ENCODE measurements around the gene KLK13. TPM values are rescaled to one million over a fixed set of nuclear protein-coding genes. Genes with fewer than 3 reads are reported as not detected.

KLK13 gene
- total and polyA plus RNA-seq, 2 donors from 2014 or later = not detected

DNA sequence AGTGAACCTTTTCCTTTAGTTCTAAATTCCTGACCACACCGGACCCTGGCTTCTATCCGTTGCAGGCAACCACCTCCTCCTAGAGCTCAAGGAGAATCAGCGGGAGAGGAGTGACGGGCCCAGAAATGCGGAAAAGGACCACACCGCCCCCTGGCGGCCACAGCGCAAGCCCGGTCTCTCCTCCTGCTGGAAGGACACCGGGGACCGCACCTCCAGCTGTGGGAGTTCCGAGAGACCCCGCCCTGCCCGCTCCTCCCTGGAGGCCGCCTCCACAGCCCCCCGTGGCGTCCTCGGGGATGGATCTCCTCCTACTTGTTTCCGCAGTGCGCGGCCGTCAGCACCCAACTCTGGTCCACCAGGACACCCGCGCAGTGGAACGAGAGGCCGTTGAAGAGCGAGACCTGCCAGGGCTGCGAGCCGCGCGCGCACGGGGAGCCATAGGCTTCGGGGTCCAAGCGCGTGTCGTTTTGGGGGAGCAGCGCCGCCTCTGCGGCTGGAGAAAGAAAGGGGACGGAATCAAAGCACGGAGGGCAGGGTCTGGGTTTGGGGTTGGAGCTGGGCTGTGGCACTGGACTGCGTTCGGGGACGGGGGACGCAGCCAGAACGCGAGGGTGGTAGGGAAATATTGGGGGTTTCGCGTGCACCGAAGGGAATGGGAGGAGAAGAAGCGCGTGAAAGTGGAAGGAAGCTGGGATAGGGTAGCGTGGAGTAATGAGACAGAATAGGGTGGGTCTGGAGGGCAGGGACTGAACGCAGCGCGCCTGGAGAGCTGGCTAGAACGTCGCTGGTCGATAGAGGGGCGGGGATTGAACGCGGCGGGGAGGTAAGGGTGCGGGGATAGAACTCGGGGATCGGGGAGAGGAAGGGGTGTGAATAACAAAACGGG lies 47.9 kb downstream of the KLK13 start:
- intact Hi-C loops (cut with DNase I) = no loop called here
- FAIRE-seq = no peak
- peak in 4 of 5 donors; percentile 82 to 85 (median 84) for DNase-seq
- H3K9me3 ChIP-seq (ENCODE audit: control insufficient read depth in 2 of 3, insufficient read depth in 1 of 3, low read length in 3 of 3) = no peaks in the 10 kb centered on the region
- H3K27ac ChIP-seq (ENCODE audit: low read depth in 2 of 2, low read length in 2 of 2) = no peak overlapping the region
- H3K4me3 ChIP-seq (ENCODE audit: low read length in 3 of 3) = no peak overlapping the region
- H3K4me1 ChIP-seq (ENCODE audit: control insufficient read depth in 2 of 3, insufficient read depth in 2 of 3, low read depth in 1 of 3, low read length in 3 of 3) = no peaks in the 10 kb centered on the region
- H3K9ac ChIP-seq (ENCODE audit: low read length in 3 of 3) = no peak overlapping the region
- peaks cover 8% of the 10 kb centered on the region for H3K27me3 ChIP-seq (ENCODE audit: control insufficient read depth, insufficient read depth, low read length)
- no peaks in the 10 kb centered on the region for H3K36me3 ChIP-seq (ENCODE audit: control insufficient read depth in 2 of 3, insufficient read depth in 3 of 3, low read length in 3 of 3)
- TF ChIP-seq, protein P1, sequence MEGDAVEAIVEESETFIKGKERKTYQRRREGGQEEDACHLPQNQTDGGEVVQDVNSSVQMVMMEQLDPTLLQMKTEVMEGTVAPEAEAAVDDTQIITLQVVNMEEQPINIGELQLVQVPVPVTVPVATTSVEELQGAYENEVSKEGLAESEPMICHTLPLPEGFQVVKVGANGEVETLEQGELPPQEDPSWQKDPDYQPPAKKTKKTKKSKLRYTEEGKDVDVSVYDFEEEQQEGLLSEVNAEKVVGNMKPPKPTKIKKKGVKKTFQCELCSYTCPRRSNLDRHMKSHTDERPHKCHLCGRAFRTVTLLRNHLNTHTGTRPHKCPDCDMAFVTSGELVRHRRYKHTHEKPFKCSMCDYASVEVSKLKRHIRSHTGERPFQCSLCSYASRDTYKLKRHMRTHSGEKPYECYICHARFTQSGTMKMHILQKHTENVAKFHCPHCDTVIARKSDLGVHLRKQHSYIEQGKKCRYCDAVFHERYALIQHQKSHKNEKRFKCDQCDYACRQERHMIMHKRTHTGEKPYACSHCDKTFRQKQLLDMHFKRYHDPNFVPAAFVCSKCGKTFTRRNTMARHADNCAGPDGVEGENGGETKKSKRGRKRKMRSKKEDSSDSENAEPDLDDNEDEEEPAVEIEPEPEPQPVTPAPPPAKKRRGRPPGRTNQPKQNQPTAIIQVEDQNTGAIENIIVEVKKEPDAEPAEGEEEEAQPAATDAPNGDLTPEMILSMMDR (IDR thresholded peaks at IDR 0.05; ENCODE audit: borderline replicate concordance, extremely low read depth, insufficient read depth) = peak; percentile 17

DNA sequence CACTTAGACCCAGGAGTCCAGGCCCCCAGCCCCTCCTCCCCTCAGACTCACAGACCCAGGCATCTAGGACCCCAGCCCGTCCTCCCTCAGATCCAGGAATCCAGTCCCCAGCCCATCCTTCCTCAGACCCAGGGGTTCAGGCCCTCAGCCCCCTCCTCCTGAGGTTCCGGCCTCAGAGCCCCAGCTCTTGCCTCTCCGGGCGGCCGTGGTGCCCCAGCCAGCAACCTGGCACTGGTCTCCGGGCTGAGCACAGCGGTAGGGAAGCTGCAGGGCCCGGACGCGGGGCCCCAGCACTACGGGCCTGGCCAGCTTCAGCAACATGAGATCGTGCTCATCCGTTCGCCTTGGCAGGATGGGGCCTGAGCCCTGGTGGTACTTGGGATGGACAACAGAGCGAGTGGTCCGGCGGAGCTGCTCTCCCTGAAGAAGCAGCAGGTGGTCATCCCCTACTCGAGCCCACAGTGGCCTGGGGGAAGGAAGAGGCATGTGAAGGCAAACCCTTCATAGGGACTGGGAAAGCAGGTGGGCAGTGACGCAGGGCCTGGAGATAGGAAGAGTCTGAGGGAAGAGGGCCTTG lies 49.1 kb downstream of the KLK13 start:
- H3K36me3 ChIP-seq (ENCODE audit: control insufficient read depth in 2 of 3, insufficient read depth in 3 of 3, low read length in 3 of 3) = no peaks in the 10 kb centered on the region
- FAIRE-seq = no peak
- H3K27me3 ChIP-seq (ENCODE audit: control insufficient read depth, insufficient read depth, low read length) = peaks cover 8% of the 10 kb centered on the region
- TF ChIP-seq, protein P1 (IDR thresholded peaks at IDR 0.05; ENCODE audit: borderline replicate concordance, extremely low read depth, insufficient read depth) = no peak
- H3K9ac ChIP-seq (ENCODE audit: low read length in 3 of 3) = no peak overlapping the region
- H3K4me1 ChIP-seq (ENCODE audit: control insufficient read depth in 2 of 3, insufficient read depth in 2 of 3, low read depth in 1 of 3, low read length in 3 of 3) = no peaks in the 10 kb centered on the region
- no peaks in the 10 kb centered on the region for H3K9me3 ChIP-seq (ENCODE audit: control insufficient read depth in 2 of 3, insufficient read depth in 1 of 3, low read length in 3 of 3)
- no peak overlapping the region for H3K4me3 ChIP-seq (ENCODE audit: low read length in 3 of 3)
- intact Hi-C loops (cut with DNase I) = no loop called here
- H3K27ac ChIP-seq (ENCODE audit: low read depth in 2 of 2, low read length in 2 of 2) = no peak overlapping the region
- no peak for DNase-seq

DNA sequence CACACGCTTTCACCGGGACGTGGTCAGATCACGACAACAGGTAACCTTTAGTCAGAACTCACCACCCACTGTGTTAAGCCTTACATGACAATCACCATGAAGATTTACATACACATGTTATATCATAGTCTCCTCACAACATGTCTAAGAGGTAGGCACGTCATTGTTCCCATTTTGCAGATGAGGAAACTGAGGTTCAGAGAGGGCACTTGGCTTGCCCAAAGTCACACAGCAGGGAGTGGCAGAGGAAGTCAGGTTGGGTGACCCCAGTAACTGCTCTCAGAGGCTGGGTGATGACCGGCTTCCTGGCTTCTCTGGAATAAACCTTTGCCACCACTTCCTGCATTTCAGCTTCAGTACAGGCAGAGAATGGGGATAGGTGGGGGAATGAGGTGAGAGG lies 50.6 kb downstream of the KLK13 start:
- DNase-seq = peak in 1 of 5 donors; percentile 15
- peaks cover 8% of the 10 kb centered on the region for H3K27me3 ChIP-seq (ENCODE audit: control insufficient read depth, insufficient read depth, low read length)
- no peak overlapping the region for H3K9ac ChIP-seq (ENCODE audit: low read length in 3 of 3)
- H3K27ac ChIP-seq (ENCODE audit: low read depth in 2 of 2, low read length in 2 of 2) = no peak overlapping the region
- H3K4me3 ChIP-seq (ENCODE audit: low read length in 3 of 3) = no peak overlapping the region
- H3K9me3 ChIP-seq (ENCODE audit: control insufficient read depth in 2 of 3, insufficient read depth in 1 of 3, low read length in 3 of 3) = no peaks in the 10 kb centered on the region
- intact Hi-C loops (cut with DNase I) = no loop called here
- H3K36me3 ChIP-seq (ENCODE audit: control insufficient read depth in 2 of 3, insufficient read depth in 3 of 3, low read length in 3 of 3) = no peaks in the 10 kb centered on the region
- TF ChIP-seq, protein P1 (IDR thresholded peaks at IDR 0.05; ENCODE audit: borderline replicate concordance, extremely low read depth, insufficient read depth) = no peak
- no peaks in the 10 kb centered on the region for H3K4me1 ChIP-seq (ENCODE audit: control insufficient read depth in 2 of 3, insufficient read depth in 2 of 3, low read depth in 1 of 3, low read length in 3 of 3)
- FAIRE-seq = no peak

Data from kidney (tissue), 14 donors.